MG63 (cell line): Measurements from ENCODE around the gene C19orf38. TPM values are rescaled to one million over a fixed set of nuclear protein-coding genes. Genes with fewer than 3 reads are reported as not detected.
A peak's percentile ranks its signal among the peaks of the same experiment; 100 is the strongest.
"Not testable (repeated sequence)": the region's sequence is repeated elsewhere in the genome, so short reads cannot be mapped to it uniquely, and the experiment has no call there.

Source experiments
- DNase-seq: peaks from one replicate; pipeline ENCODE4 v3.0.0-alpha.2; 2020
- H3K27me3 ChIP-seq: fragments of 250-450 bp; sonication (Bioruptor Pico); 2 replicates; pipeline ENCODE4 v1.5.1; 2020; ENCODE audit warnings: mild to moderate bottlenecking, moderate library complexity
- H3K36me3 ChIP-seq: fragments of 250-450 bp; sonication (Bioruptor Pico); 2 replicates; pipeline ENCODE4 v1.5.1; 2020; ENCODE audit warnings: mild to moderate bottlenecking, moderate library complexity
- H3K4me3 ChIP-seq: fragments of 250-450 bp; sonication (Bioruptor Pico); 2 replicates; pipeline ENCODE4 v1.5.1; 2020; ENCODE audit warnings: mild to moderate bottlenecking, moderate library complexity
- H3K9me3 ChIP-seq: fragments of 250-450 bp; sonication (Bioruptor Pico); 2 replicates; pipeline ENCODE4 v1.5.1; 2020; ENCODE audit warnings: mild to moderate bottlenecking, moderate library complexity
- total RNA-seq: library from RNA; depleted of rRNA; stranded (reverse); fragments of >200 nt; shearing (Covaris generic); gene quantifications from 2 replicates; pipeline ENCODE4 v1.2.3, GENCODE V29; 2014; ENCODE audit warnings: low replicate concordance

The C19orf38 gene
- total RNA-seq, 1 experiment from 2014 or later, result 0.30 TPM

- peak; percentile 79 for DNase-seq
- peaks cover 34% of the 10 kb centered on the region for H3K36me3 ChIP-seq
- H3K4me3 ChIP-seq, result peak overlapping the region; percentile 65
- H3K27me3 ChIP-seq, result no peaks in the 10 kb centered on the region
- peaks cover 3% of the 10 kb centered on the region; the same call in 1 of the 2 replicates for H3K9me3 ChIP-seq
Measured at GRCh38 chr19:10836479-10837330, 11.5 kb upstream of the C19orf38 start.

- peaks cover 26% of the 10 kb centered on the region for H3K36me3 ChIP-seq
- not testable (repeated sequence) for H3K9me3 ChIP-seq, H3K4me3 ChIP-seq, H3K27me3 ChIP-seq, DNase-seq
Measured at GRCh38 chr19:10837649-10838048, 10.6 kb upstream of the C19orf38 start.

DNA sequence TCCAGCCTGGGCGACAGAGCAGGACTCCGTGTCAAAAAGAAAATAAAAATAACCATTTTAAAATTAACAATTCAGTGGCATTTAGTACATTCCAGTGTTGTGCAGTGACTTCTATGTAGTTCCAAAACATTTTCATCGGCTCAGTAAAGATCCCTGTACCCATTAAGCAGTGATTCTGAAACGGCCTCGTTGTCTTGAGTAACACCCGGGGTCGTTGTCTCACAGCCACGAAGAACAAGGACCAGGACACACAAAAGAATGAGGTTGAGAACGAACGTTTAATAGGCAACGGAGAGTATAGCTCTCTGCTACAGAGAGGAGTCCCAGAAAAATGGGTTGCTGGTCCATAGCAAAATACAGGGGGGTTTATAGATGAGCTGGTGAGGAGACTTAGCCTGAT is 9.8 kb upstream of the C19orf38 start:
- Histone ChIP-seq H3K27me3 (no peaks in the 10 kb centered on the region), H3K4me3 (no peak overlapping the region), H3K9me3 (peaks cover 3% of the 10 kb centered on the region; the same call in 1 of the 2 replicates), H3K36me3 (peaks cover 18% of the 10 kb centered on the region)
- no peak for DNase-seq

- Histone ChIP-seq H3K9me3 (peaks cover 3% of the 10 kb centered on the region; the same call in 1 of the 2 replicates), H3K27me3 (no peaks in the 10 kb centered on the region), H3K4me3 (no peak overlapping the region), H3K36me3 (peaks cover 11% of the 10 kb centered on the region)
- no peak for DNase-seq
Measured at GRCh38 chr19:10839114-10840050, 8.8 kb upstream of the C19orf38 start.

DNA sequence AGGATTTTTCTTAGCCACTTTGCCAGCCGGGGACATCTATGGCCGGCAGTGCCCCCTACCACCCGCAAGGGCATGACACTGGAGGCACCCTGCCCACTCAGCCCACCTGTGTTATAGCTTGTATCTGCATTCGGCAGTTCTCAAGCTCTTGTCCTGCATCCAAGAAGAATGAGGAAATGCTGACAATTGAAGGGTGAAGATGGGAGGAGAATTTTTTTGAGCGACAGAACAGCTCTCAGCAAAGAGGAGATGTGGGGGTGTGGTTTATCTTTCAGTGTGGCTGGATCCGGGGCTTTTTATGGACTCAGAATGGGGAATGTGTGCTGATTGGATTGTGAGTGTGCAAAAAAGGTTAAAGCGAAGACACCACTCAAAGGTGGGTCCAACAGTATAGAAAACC is 5.4 kb upstream of the C19orf38 start:
- H3K9me3 ChIP-seq, result peaks cover 14% of the 10 kb centered on the region
- H3K4me3 ChIP-seq, result no peak overlapping the region
- H3K27me3 ChIP-seq, result no peaks in the 10 kb centered on the region
- no peak for DNase-seq
- no peaks in the 10 kb centered on the region for H3K36me3 ChIP-seq

DNA sequence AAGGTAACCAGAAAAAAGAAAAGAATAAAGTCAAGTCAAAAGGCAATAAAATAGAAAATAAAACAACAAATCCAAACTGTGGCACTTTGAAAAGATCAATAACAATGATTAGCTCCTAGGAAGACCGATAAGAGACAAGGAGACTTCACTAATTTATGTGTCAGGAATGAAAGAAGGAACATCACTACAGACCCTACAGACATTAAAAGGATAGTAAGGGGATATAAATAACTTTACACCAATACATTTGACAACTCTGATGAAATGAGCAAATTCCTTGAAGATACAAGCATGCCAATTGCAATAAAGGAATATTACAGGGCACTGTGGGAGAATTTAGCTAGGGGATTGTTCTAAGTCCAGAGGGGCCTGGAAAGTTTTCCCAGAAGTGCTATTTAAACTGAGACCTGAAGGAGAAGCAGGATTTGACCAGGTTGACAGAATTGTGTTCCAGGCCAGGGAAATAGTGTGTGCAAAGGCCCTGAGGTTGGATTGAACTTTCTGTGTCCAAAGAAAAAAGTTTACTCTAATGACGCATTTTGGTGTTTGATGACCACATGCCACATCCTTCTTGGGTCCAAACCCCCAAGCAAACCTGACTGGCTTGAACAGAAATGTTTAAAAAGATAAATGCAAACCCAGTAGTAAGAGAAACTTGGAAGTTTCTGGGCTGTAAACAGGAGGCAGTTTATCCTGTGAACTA is 1.6 kb upstream of the C19orf38 start:
- no peaks in the 10 kb centered on the region for H3K27me3 ChIP-seq
- no peaks in the 10 kb centered on the region for H3K36me3 ChIP-seq
- H3K4me3 ChIP-seq, result no peak overlapping the region
- no peak for DNase-seq
- H3K9me3 ChIP-seq, result peaks cover 14% of the 10 kb centered on the region

GRCh38 chr19:10850631-10851030 is 2.4 kb downstream of the C19orf38 start:
- no peaks in the 10 kb centered on the region for H3K27me3 ChIP-seq
- H3K4me3 ChIP-seq, result no peak overlapping the region
- no peaks in the 10 kb centered on the region for H3K36me3 ChIP-seq
- H3K9me3 ChIP-seq, result peaks cover 14% of the 10 kb centered on the region
- DNase-seq, result no peak

GRCh38 chr19:10852098-10852800 is 4.0 kb downstream of the C19orf38 start:
- H3K4me3 ChIP-seq, result no peak overlapping the region
- DNase-seq, result peak; percentile 90
- no peaks in the 10 kb centered on the region for H3K36me3 ChIP-seq
- H3K9me3 ChIP-seq, result peaks cover 4% of the 10 kb centered on the region; the same call in 1 of the 2 replicates
- H3K27me3 ChIP-seq, result no peaks in the 10 kb centered on the region

DNA sequence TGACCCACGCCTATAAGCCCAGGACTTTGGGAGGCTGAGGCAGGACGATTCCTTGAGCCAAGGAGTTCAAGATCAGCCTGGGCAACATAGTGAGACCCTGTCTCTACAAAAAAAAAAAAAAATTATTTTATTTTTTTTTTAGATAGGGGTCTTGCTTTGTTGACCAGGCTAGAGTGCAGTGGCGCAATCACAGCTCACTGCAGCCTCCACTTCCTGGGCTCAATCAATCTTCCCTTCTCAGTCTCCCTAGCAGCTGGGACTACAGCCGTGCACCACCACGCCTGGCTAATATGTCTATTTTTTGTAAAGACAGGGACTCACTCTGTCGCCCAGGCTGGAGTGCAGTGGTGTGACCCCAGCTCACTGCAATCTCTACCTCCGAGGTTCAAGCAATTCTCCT is 4.7 kb downstream of the C19orf38 start:
- Histone ChIP-seq H3K9me3 (no peaks in the 10 kb centered on the region), H3K36me3 (no peaks in the 10 kb centered on the region), H3K4me3 (no peak overlapping the region), H3K27me3 (no peaks in the 10 kb centered on the region)
- no peak for DNase-seq

- no peaks in the 10 kb centered on the region for H3K36me3 ChIP-seq
- H3K9me3 ChIP-seq, result no peaks in the 10 kb centered on the region
- peak; percentile 45 for DNase-seq
- no peaks in the 10 kb centered on the region for H3K27me3 ChIP-seq
- H3K4me3 ChIP-seq, result no peak overlapping the region
Measured at GRCh38 chr19:10854350-10855089, 6.3 kb downstream of the C19orf38 start.

GRCh38 chr19:10855879-10856522 is 7.8 kb downstream of the C19orf38 start:
- H3K9me3 ChIP-seq, result no peaks in the 10 kb centered on the region
- DNase-seq, result peak; percentile 46
- no peak overlapping the region for H3K4me3 ChIP-seq
- H3K36me3 ChIP-seq, result no peaks in the 10 kb centered on the region
- H3K27me3 ChIP-seq, result no peaks in the 10 kb centered on the region

DNA sequence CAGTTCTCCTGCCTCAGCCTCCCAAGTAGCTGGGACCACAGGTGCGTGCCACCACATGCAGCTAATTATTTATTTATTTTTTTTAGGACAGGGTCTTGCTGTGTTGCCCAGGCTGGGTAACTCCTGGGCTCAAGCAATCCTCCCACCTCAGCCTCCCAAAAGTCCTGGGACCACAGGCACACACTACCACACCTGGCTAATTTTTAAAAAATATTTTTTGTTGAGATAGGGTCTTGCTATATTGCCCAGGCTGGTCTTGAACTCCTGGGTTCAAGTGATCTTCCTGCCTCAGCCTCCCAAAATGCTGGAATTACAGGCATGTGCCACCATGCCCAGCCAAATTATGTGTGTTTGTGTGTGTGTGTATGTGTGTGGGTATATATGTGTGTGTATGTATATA is 8.7 kb downstream of the C19orf38 start:
- not testable (repeated sequence) for DNase-seq, H3K4me3 ChIP-seq, H3K36me3 ChIP-seq, H3K27me3 ChIP-seq, H3K9me3 ChIP-seq

GRCh38 chr19:10858204-10858828 is 10.1 kb downstream of the C19orf38 start:
- DNase-seq, result no peak
- Histone ChIP-seq H3K27me3 (no peaks in the 10 kb centered on the region), H3K9me3 (no peaks in the 10 kb centered on the region), H3K4me3 (no peak overlapping the region), H3K36me3 (no peaks in the 10 kb centered on the region)

DNA sequence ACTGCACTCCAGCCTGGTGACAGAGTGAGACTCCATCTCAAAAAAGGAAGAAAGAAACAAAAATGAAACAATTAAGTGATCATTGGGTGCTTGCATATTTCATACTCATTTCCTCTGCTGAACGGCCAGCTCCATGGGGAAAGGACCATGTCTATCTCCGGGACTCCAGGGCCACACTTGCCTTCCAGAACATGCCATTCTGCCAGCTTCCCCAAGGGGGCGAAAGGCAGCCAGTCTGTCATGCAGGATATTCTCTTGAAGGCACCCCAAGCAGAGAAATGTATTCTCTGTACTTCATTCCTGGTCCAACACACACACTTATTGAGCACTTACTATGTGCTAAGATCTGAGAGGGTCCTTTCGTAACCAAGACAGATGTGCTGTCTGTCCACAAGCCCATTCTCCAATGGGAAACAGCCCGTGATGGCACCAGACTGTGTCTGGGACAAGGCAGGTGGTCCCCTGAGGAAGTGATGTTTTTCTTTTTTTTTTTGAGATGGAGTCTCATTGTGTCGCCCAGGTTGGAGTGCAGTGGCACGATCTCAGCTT is 13.0 kb downstream of the C19orf38 start:
- H3K9me3 ChIP-seq, result no peaks in the 10 kb centered on the region
- H3K27me3 ChIP-seq, result no peaks in the 10 kb centered on the region
- DNase-seq, result peak; percentile 46
- H3K4me3 ChIP-seq, result no peak overlapping the region
- no peaks in the 10 kb centered on the region for H3K36me3 ChIP-seq
